Activated CD4-positive, CD25-positive, alpha-beta regulatory T cell treated with anti-CD3 and anti-CD28 coated beads, Interleukin-2, amount 50 U/mL, for 16 hours (primary cell): ENCODE data around the gene RPIA.

Source experiments
- DNase-seq: peaks from one replicate; pipeline ENCODE4 v3.0.0-alpha.2; 2020; ENCODE audit warnings: low read depth, low spot score

The RPIA gene

GRCh38 chr2:88684519-88684918, 7.0 kb upstream of the RPIA start:
- DNase-seq: no peak

- DNase-seq: no peak
Measured at GRCh38 chr2:88686320-88686719, 5.2 kb upstream of the RPIA start.

GRCh38 chr2:88687384-88687783, 4.1 kb upstream of the RPIA start:
- no peak for DNase-seq

DNA sequence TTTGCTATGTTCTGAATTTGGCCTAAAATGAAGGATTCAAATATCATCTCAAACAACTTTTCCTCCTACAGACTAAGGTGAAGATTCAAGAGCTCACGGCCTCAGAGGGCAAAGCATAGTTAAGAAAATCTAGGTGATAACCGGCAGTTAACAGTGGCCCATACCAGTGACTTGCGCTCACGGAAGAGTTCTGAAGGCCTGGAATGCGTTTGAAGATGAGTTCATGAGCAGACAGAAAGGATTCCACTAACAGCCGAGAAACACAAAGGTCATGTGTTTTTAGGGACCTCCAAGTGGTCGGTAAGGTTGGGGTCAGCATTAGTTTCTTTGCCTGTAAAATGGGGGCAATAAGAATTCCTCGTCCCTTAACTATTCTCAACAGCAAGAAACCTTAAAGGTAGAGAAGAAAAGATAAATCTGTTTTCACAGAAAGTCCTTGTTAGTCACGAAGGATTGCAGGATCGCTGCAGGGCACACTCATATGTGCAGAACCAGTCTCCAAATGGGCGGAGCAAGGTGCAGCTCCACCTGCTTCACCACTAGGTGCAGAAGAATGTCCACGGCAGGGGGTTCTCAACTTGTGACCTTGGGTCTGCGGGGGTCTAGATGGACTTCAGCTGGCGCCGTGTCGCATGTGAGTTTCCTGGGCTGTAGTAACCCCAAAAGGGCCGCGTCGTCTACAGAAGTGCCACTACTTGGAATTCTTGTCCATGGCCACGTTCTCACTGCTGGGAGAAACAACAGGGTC, 708 bp upstream of the RPIA start:
- peak; percentile 23 for DNase-seq

DNA sequence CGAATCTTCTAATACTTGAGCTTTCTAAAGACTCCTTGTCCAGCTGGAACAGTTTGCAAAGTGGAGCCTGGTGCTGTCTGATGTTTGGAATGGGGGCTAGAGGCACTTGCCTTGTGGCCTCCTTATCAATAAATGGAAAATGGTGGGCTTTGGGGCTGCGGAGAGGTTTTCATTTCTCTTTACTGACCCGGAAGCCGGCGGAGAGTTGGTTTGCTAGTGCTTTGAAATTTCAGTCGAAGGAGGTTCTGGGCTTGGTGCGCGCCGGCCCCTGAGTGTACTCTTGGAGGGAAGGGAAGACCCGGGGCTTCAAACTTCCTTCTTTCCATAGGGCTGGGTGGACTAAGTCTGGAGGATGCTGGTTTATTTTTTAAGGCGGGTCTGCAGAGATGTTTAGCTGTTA, 714 bp downstream of the RPIA start:
- no peak for DNase-seq

GRCh38 chr2:88693911-88694414, 2.5 kb downstream of the RPIA start:
- DNase-seq: no peak

DNA sequence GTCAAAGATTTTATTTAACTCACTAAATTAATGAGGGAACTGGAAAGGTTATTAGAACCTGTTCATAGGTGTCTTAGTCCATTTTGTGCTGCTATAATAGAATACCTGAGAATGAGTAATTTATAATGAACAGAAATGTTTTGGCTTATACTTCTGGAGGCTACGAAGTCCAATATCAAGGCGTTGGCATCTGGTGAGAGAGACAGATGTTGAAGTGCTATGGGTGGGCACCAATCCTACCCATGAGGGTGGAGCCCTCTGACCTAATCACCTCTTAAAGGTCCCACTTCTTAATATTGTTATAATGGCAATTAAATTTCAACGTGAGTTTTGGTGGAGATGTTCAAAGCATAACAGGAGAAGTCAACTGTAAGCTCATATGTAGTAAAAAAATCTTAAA, 5.1 kb downstream of the RPIA start:
- DNase-seq: no peak

GRCh38 chr2:88697370-88698026, 6.0 kb downstream of the RPIA start:
- no peak for DNase-seq

DNA sequence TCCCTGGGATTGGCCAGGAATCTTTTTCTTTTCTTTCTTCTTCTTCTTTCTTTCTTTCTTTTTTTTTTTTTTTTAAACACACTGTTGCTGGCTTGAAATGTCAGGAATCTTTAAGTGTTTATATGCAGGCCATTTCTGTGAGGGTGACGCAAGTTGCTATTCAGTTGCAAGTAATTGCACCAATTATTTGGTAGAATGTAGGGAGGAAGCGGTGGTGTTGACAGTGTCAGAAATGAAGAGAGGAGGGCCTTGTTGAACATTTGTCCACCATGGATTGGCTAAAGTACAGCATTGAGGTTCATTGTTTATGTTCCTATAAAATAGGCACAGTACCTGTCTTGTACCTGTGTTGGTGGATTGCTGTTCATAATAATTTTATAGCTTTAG, 6.5 kb downstream of the RPIA start:
- DNase-seq: no peak

GRCh38 chr2:88698498-88699233, 7.2 kb downstream of the RPIA start:
- no peak for DNase-seq

DNA sequence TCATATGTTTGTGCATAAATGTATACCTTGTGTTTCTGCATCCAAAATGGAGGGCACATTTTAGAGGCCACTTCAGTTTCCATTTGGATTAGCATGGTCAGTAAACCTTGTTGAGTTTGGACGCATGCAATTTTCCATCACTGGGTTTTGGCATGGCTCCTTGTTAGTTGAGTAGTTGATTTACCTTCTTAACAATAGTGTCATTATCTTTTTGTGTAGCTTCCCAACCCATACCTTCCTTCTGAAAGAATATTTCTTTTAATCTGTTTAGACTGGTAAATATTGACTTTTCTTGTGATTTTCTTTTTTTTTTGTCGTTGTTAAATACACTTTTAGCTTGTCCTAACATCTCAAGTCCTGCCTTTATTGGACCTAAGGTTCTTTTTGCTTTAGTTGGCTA, 15.5 kb downstream of the RPIA start:
- no peak for DNase-seq

DNA sequence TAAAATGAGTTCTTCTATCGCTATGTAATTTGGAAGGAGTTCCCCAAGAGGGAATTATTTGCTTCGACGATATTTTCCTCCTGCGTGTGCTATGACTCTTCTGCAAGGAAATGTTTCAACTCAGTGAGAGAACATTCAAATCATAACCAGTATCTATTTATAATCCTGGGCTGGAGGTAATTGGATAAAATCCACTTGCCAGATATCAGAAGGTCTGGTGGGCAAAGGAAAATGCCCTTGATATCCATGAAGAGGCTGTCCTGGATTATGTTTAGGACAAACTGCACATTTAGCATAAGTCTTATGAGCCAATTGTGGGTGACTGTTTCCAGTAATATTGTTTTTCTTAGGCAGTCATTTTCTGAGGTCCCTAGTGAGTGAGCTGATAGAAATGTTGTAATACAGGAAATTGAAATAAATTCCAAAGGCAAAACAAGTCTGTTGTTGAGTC, 17.7 kb downstream of the RPIA start:
- DNase-seq: no peak

DNA sequence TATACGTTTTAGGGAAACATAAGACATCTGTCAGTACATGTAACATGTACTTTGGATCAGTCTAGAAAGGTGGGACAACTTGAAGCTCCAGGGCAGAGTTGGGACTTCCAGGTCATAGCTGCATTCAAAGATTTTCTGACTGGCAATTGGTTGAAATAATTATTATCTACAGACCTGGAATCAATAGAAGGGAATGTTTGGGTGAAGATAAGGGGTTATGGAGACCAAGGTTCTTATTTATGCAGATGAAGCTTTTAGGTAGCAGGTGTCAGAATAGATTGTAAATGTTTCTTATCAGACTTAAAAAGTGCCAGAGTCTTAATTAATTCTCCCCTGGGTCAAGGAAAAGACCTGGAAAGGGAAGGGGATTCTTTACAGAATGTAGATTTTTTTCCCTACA, 19.8 kb downstream of the RPIA start:
- no peak for DNase-seq

- no peak for DNase-seq
Measured at GRCh38 chr2:88711897-88712296, 20.4 kb downstream of the RPIA start.

DNA sequence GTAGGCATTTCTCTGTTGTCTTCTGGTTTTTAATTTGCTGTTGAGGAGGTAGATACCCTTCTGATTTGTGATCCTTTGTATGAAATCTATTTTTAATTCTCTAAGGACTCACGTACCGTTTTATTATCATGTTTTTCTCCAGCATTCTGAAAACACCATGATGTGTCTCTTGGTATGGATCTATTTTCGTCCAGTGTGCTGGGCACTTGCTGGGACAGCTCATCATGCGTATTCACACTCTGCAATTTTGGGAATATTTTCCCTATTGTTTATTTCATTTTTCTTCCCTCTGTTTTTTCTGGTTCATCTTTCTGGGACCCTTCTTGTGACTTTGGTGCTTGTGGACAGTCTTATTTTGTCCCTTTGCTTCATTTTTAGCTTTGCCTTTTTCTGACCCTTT, 21.9 kb downstream of the RPIA start:
- no peak for DNase-seq

DNA sequence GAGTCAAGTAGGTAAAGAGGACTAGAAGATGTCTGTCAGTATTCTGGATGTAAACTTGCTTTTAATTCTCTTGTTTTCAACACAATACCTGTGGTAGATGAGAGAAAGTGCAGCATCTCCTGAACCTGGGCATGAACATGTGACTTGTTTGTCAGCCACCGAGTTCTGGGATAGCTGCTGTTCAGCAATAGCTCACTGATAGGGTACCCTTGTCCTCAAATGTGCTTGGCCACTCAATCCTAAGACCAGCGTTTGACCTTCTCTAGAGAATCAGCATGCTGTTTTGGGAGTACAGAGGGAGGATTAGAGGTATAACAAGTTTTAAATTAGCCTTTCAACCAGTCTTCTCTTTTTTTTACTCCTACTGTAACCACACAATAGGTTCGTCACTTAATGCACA, 23.2 kb downstream of the RPIA start:
- no peak for DNase-seq

DNA sequence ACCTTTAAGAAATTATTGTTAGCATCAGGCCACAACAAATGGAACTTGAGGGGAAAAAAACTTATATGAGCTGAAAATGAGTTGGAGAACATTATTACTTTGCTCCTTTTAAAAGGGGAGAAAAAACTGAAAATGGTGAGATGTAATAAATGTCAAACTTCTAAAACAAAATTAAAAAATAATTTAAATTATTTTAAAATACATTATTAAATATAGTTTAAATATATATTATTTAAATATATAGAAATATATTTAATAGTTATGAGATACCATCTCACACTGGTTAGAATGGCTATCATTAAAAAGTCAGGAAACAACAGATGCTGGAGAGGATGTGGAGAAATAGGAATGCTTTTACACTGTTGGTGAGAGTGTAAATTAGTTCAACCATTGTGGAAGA, 28.9 kb downstream of the RPIA start:
- DNase-seq: no peak

DNA sequence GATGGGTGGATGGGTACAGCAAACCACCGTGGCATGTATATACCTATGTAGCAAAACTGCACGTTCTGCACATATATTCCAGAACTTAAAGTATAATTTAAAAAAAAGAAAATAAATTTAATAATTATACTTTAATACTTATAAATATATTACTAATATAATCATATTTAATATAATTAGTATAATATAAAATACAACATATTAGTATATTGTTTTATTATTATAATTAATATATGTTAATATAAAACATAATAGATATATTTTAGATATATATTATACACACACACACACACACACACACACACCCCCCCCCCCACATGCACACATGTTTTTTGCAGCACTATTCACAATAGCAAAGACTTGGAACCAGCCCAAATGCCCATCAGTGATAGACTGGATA, 29.8 kb downstream of the RPIA start:
- DNase-seq: no peak

DNA sequence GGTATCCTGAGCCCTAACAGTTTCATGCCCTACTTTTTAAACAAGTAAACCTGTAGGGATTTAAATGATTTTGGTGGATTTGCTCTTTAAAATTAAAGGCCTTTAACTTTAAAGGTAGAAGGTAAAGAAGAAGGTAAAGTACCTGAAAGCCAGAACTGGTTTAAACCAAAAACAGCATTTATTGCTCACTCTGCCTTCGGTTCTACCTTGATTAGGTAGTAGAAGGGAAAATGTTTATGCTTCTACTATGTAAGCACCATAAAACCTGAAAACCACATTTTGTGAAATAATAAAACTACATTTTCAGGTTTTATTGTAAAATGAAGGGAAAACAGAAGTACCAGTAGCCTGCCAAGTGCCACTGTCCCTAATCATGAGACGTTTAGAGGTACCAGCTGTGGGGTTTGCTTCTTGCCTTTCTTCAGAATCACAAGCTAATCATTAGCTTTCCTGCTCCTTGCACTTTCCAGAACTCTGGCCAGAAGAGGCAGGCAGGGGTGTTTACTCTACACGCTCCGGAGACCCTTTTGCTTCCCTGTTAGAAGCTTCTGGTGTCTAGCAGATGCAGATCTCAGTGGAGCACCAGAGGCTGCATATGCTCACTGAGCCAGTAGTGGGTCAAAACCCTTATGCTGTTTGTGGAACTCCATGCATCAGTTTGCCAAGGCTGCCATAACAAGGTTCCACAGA, 33.3 kb downstream of the RPIA start:
- no peak for DNase-seq

DNA sequence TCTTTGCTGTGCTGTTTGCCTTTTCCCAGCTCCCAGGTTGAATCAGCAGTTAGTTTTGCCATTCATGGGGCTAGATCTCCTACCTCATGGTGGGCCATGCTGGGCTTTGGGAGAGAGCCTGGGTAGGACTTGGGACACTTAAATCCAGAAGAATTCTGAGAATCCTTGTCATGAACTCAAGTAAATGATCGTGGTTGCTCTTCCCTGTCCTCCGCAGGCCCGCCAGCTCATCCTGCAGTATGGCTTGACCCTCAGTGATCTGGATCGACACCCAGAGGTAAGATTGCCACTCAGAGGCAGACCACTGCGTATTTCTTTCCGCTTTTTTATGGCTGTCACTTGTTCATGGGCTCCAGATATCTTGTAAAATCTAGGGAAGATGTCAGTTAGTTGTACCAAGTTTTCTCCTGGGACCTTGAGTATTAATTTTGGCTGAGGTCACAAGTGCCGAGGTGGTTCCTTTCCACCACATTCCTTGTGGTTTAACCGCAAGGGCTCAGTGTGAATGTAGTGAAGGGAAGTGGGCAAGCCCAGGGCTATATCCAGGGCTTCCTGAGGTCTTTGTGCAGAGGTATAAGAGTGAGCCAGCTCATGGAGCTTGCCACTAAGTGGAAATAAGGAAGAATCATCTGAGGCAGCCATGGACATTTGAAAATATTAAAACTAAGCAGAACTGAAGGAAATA, 37.7 kb downstream of the RPIA start:
- no peak for DNase-seq

GRCh38 chr2:88733155-88733902, 41.9 kb downstream of the RPIA start:
- no peak for DNase-seq
